IMR-90 (cell line): ENCODE measurements around the gene LYZL6. TPM values are rescaled to one million over a fixed set of nuclear protein-coding genes. Genes with fewer than 3 reads are reported as not detected.

Source experiments
- ATAC-seq: fragments of 200-7000 bp; cut with Tn5 transposase; 2 replicates; pipeline ENCODE4 v1.9.1; 2020; ENCODE audit warnings: low read depth, mild to moderate bottlenecking, moderate library complexity
- BruUV-seq: library from RNA; stranded (reverse); fragments of 400-500 nt; replicated peaks from 2 replicates; lab custom pipeline; 2021; lab: Mats Ljungman, UMichigan
- CTCF ChIA-PET: fragments of 300-600 bp; formaldehyde crosslinking; extraction: SDS; loops from one replicate; lab custom pipeline; 2021; ENCODE audit warnings: antibody characterized with exemption; lab: Yijun Ruan, JAX
- POLR2A ChIA-PET: fragments of 300-600 bp; sonication (Branson Sonifier 250); formaldehyde crosslinking; loops from one replicate; lab custom pipeline; 2022; ENCODE audit warnings: antibody characterized with exemption; ENCODE audit not compliant: unreplicated experiment; lab: Charles Lee
- DNase-seq: peaks from one replicate; pipeline ENCODE4 v3.0.0; 2013
- H2AFZ ChIP-seq: replicated peaks from 2 replicates; pipeline ENCODE3; 2013; ENCODE audit warnings: low read length, mild to moderate bottlenecking; ENCODE audit not compliant: poor library complexity
- H2AK5ac ChIP-seq: 2 replicates; pipeline ENCODE4 v1.6.1; 2013; ENCODE audit warnings: low read depth, low read length, inconsistent platforms
- H2AK9ac ChIP-seq: replicated peaks from 2 replicates; pipeline ENCODE3; 2013; ENCODE audit warnings: mild to moderate bottlenecking, low read depth, low read length, moderate library complexity; ENCODE audit not compliant: poor library complexity
- H2BK120ac ChIP-seq: 2 replicates; pipeline ENCODE4 v1.6.1; 2013; ENCODE audit warnings: low read depth, low read length, inconsistent platforms
- H2BK15ac ChIP-seq: 3 replicates; pipeline ENCODE4 v1.6.1; 2013; ENCODE audit warnings: low read depth, low read length, inconsistent platforms
- H2BK20ac ChIP-seq: 2 replicates; pipeline ENCODE4 v1.6.1; 2013; ENCODE audit warnings: low read depth, mild to moderate bottlenecking, inconsistent platforms, low read length, moderate library complexity
- H2BK5ac ChIP-seq: 2 replicates; pipeline ENCODE4 v1.6.1; 2013; ENCODE audit warnings: mild to moderate bottlenecking, low read depth, low read length, inconsistent platforms; ENCODE audit not compliant: poor library complexity, severe bottlenecking
- H3K14ac ChIP-seq: replicated peaks from 2 replicates; pipeline ENCODE4 v1.6.1; 2013; ENCODE audit warnings: low read depth, low read length, inconsistent platforms
- H3K18ac ChIP-seq: 2 replicates; pipeline ENCODE4 v1.6.1; 2013; ENCODE audit warnings: low read depth, low read length, control low read depth
- H3K23ac ChIP-seq: 2 replicates; pipeline ENCODE4 v1.6.1; 2013; ENCODE audit warnings: low read depth, low read length, inconsistent platforms
- H3K27ac ChIP-seq: 2 replicates; pipeline ENCODE4 v1.5.1; 2013; ENCODE audit warnings: mild to moderate bottlenecking, control low read depth, low read length; ENCODE audit not compliant: insufficient read depth
- H3K27me3 ChIP-seq: 2 replicates; pipeline ENCODE4 v1.6.1; 2013; ENCODE audit warnings: low read length; ENCODE audit not compliant: control insufficient read depth, insufficient read depth
- H3K36me3 ChIP-seq: 2 replicates; pipeline ENCODE4 v1.6.1; 2013; ENCODE audit warnings: low read length, mixed read lengths; ENCODE audit not compliant: control insufficient read depth, insufficient read depth
- H3K4ac ChIP-seq: 2 replicates; pipeline ENCODE4 v1.6.1; 2013; ENCODE audit warnings: low read depth, low read length, inconsistent platforms
- H3K4me1 ChIP-seq: 2 replicates; pipeline ENCODE4 v1.6.1; 2013; ENCODE audit warnings: low read length, mixed read lengths; ENCODE audit not compliant: control insufficient read depth, insufficient read depth
- H3K4me2 ChIP-seq: 2 replicates; pipeline ENCODE4 v1.6.1; 2013; ENCODE audit warnings: low read depth, mild to moderate bottlenecking, control low read depth, low read length, moderate library complexity
- H3K4me3 ChIP-seq: 2 replicates; pipeline ENCODE4 v1.5.1; 2013; ENCODE audit warnings: low read depth, mild to moderate bottlenecking, control low read depth, low read length, moderate library complexity; ENCODE audit not compliant: insufficient read depth
- H3K56ac ChIP-seq: 2 replicates; pipeline ENCODE4 v1.6.1; 2013; ENCODE audit warnings: low read length, inconsistent platforms; ENCODE audit not compliant: insufficient read depth; ENCODE audit errors: extremely low read depth
- H3K79me1 ChIP-seq, 2 experiments: 2 replicates each; pipeline ENCODE4 v1.6.1; 2013; ENCODE audit warnings: low read length in 2 of 2, inconsistent platforms in 1 of 2, low read depth in 1 of 2
- H3K9ac ChIP-seq: 2 replicates; pipeline ENCODE4 v1.6.1; 2013; ENCODE audit warnings: low read depth, low read length, control low read depth
- H3K9me1 ChIP-seq: 2 replicates; pipeline ENCODE4 v1.6.1; 2013; ENCODE audit warnings: low read length, inconsistent platforms; ENCODE audit not compliant: insufficient read depth
- H3K9me3 ChIP-seq: 2 replicates; pipeline ENCODE4 v1.6.1; 2013; ENCODE audit warnings: low read length; ENCODE audit not compliant: control insufficient read depth, insufficient read depth
- H4K20me1 ChIP-seq: 2 replicates; pipeline ENCODE4 v1.6.1; 2013; ENCODE audit warnings: low read length, inconsistent platforms; ENCODE audit not compliant: insufficient read depth
- H4K5ac ChIP-seq: 2 replicates; pipeline ENCODE4 v1.6.1; 2013; ENCODE audit warnings: mild to moderate bottlenecking, low read depth, low read length, control low read depth
- H4K8ac ChIP-seq, 2 experiments: 2 replicates each; pipeline ENCODE4 v1.6.1; 2013; ENCODE audit warnings: low read depth in 2 of 2, low read length in 2 of 2, control low read depth in 1 of 2, inconsistent platforms in 1 of 2
- H4K91ac ChIP-seq: 2 replicates; pipeline ENCODE4 v1.6.1; 2013; ENCODE audit warnings: low read depth, low read length, inconsistent platforms; ENCODE audit not compliant: insufficient read depth
- ELK1 ChIP-seq: fragments of 150-350 bp; IDR thresholded peaks from 2 replicates; pipeline ENCODE4 v1.6.1; 2016; ENCODE audit warnings: low read depth, mild to moderate bottlenecking, low read length, moderate library complexity, borderline replicate concordance
- MAZ ChIP-seq: IDR thresholded peaks from 2 replicates; pipeline ENCODE4 v1.6.1; 2012; ENCODE audit warnings: low read depth, mild to moderate bottlenecking, low read length, improper control_type of control experiment, moderate library complexity, borderline replicate concordance
- MXI1 ChIP-seq: IDR thresholded peaks from 2 replicates; pipeline ENCODE4 v1.6.1; 2012; ENCODE audit warnings: low read depth, mild to moderate bottlenecking, low read length, moderate library complexity, borderline replicate concordance
- NFE2L2 ChIP-seq: fragments of 150-350 bp; IDR thresholded peaks from 2 replicates; pipeline ENCODE4 v1.6.1; 2016; ENCODE audit warnings: low read depth, mild to moderate bottlenecking, low read length
- SMC3 ChIP-seq: fragments of 150-350 bp; IDR thresholded peaks from 2 replicates; pipeline ENCODE4 v1.6.1; 2016; ENCODE audit warnings: low read depth, mild to moderate bottlenecking, antibody characterized with exemption, low read length, moderate library complexity
- WGBS, 2 experiments: methylation state at CpG; one replicate each; pipeline versions ENCODE4 v1.1.5 to v1.1.7; 2013; ENCODE audit warnings: missing lambda C conversion rate in 2 of 2; ENCODE audit not compliant: insufficient read length in 1 of 2; ENCODE audit errors: extremely low coverage in 2 of 2; 5-methylcytosine and 5-hydroxymethylcytosine counted together
- dilution Hi-C: fragments of 300-500 bp; cut with HindIII; formaldehyde crosslinking; loops from one replicate; pipeline ENCODE4 v1.14.3; 2018; ENCODE audit warnings: low sequenced_read_pairs; ENCODE audit not compliant: unreplicated experiment
- in situ Hi-C: fragments of 300-500 bp; cut with MboI; formaldehyde crosslinking; loops from 3 replicates; pipeline ENCODE4 v1.14.3; 2019; ENCODE audit warnings: low sequenced_read_pairs, inconsistent platforms, mixed read lengths
- intact Hi-C: fragments of 100-400 bp; cut with micrococcal nuclease; formaldehyde crosslinking; loops from 2 replicates; pipeline ENCODE4 v1.10.0; 2022
- microRNA-seq, 2 experiments: library from miRNA; stranded (forward) in 1 of 2; unstranded in 1 of 2; fragments of 10-50 nt in 1 of 2; fragments of <30 nt in 1 of 2; gene quantifications in 1 of 2; microRNA quantifications in 1 of 2; one replicate each; pipeline versions ENCODE3 to v1.1.0; 2013 to 2020; ENCODE audit not compliant: insufficient read depth in 1 of 2, insufficient read length in 1 of 2, unreplicated experiment in 1 of 2
- polyA plus RNA-seq, 3 experiments: library from polyadenylated mRNA; depleted of rRNA; stranded (reverse); fragments of >200 nt; gene quantifications; 2 replicates each; pipeline ENCODE4 v1.2.3, GENCODE V29; 2012; ENCODE audit warnings: low replicate concordance in 1 of 3
- small RNA-seq, 5 experiments: library from RNA; depleted of rRNA; stranded (forward); fragments of <200 nt; gene quantifications; one replicate each; pipeline ENCODE3, GENCODE V24; 2012
- total RNA-seq: library from RNA; depleted of rRNA; stranded (reverse); fragments of >200 nt; gene quantifications from 2 replicates; pipeline ENCODE4 v1.2.3, GENCODE V29; 2012; rRNA removed

The LYZL6 gene
- total and polyA plus RNA-seq, 2 of the 4 experiments (the other 2 are of a cell fraction): not detected

DNA sequence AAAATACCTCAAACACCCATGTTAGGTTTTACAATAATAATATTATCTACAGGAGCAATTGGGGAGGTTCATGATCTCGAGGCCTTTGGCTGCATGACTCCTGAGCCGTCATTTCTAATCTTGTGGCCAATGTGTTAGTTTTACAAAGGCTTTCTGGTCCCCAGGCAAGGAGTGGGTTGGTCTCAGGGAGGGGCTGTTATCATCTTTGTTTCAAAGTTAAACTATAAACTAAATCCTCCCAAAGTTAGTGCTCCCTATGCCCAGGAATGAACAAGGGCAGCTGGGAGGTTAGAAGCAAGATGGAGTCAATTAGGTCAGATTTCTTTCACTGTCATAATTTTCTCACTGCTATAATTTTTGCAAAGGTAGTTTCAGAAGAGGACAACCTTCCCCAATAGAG is 54.3 kb downstream of the LYZL6 start:
- no peak overlapping the region for H4K91ac ChIP-seq
- no peak overlapping the region for H2BK15ac ChIP-seq
- no peak overlapping the region for H3K14ac ChIP-seq
- CTCF ChIA-PET: no interaction called here
- H3K56ac ChIP-seq: no peak overlapping the region
- no peak for TF ChIP-seq MAZ
- TF ChIP-seq MXI1: no peak
- TF ChIP-seq SMC3: no peak
- no peak for TF ChIP-seq ELK1
- no peak for TF ChIP-seq NFE2L2
- WGBS, 2 experiments: no CpG with 5 or more reads among the region's 2 CpGs
- in situ Hi-C loops (no loop called here), dilution Hi-C loops (no loop called here), intact Hi-C loops (no loop called here)
- H3K18ac ChIP-seq: no peak overlapping the region
- no peak overlapping the region for H3K4me2 ChIP-seq
- H3K4ac ChIP-seq: no peak overlapping the region
- no peaks in the 10 kb centered on the region; the same call in 1 of the 2 replicates for H3K27me3 ChIP-seq
- no peak overlapping the region for H3K23ac ChIP-seq
- no peaks in the 10 kb centered on the region for H3K79me1 ChIP-seq
- no peak overlapping the region for H2AK9ac ChIP-seq
- H2AFZ ChIP-seq: no peak overlapping the region
- no peaks in the 10 kb centered on the region for H3K4me1 ChIP-seq
- no peak overlapping the region for H2BK5ac ChIP-seq
- no peak overlapping the region for H3K4me3 ChIP-seq
- no TSS peak for BruUV-seq
- no peaks in the 10 kb centered on the region for H3K36me3 ChIP-seq
- no peak overlapping the region for H2BK120ac ChIP-seq
- no peak overlapping the region for H2AK5ac ChIP-seq
- H4K5ac ChIP-seq: no peak overlapping the region
- H4K8ac ChIP-seq: no peak overlapping the region
- no peak overlapping the region for H2BK20ac ChIP-seq
- ATAC-seq (no peak), DNase-seq (no peak)
- no peaks in the 10 kb centered on the region for H3K9me3 ChIP-seq
- no peaks in the 10 kb centered on the region; the same call in 1 of the 2 replicates for H3K9me1 ChIP-seq
- no peaks in the 10 kb centered on the region for H4K20me1 ChIP-seq
- no peak overlapping the region for H3K27ac ChIP-seq
- POLR2A ChIA-PET: no interaction called here
- H3K9ac ChIP-seq: no peak overlapping the region

Small RNAs within 50 kb of the gene (microRNA-seq; reads per million reads assigned to microRNA genes)
- 9.3 reads per million for gene RF00100 (ENCODE audit: insufficient read depth, insufficient read length)

Small RNAs within 50 kb of the gene (small RNA-seq; reads per million reads assigned to genes)
- 4.5 to 50.6 (median 30.1) reads per million in 5 experiments for gene RF00100

Other genes starting within 250 kb of the LYZL6 start
- 3.6 and 4.7 TPM in 2 replicates for gene RASL10B, start 212.1 kb downstream of the LYZL6 start, total RNA-seq
- gene RASL10B, start 212.1 kb downstream of the LYZL6 start, polyA plus RNA-seq (2012; rRNA removed): 4.1 and 4.4 TPM in 2 replicates
- not detected in 2 replicates for gene GAS2L2, start 190.5 kb downstream of the LYZL6 start, total RNA-seq
- 0.02 and 0.03 TPM in 2 replicates for gene GAS2L2, start 190.5 kb downstream of the LYZL6 start, polyA plus RNA-seq (2012; rRNA removed)
- not detected in 2 replicates for gene C17orf50, start 182.8 kb downstream of the LYZL6 start, total RNA-seq
- gene C17orf50, start 182.8 kb downstream of the LYZL6 start, polyA plus RNA-seq (2012; rRNA removed): not detected in 2 replicates
- gene MMP28, start 148.1 kb downstream of the LYZL6 start, total RNA-seq: 0.18 TPM in 1 of 2 replicates, not detected in the other
- gene MMP28, start 148.1 kb downstream of the LYZL6 start, polyA plus RNA-seq (2012; rRNA removed): not detected in 2 replicates
- 46.8 and 47.2 TPM in 2 replicates for gene TAF15, start 134.2 kb downstream of the LYZL6 start, total RNA-seq
- gene TAF15, start 134.2 kb downstream of the LYZL6 start, polyA plus RNA-seq (2012; rRNA removed): 69.8 and 98.0 TPM in 2 replicates
- not detected in 2 replicates for gene HEATR9, start 74.8 kb downstream of the LYZL6 start, total RNA-seq
- gene HEATR9, start 74.8 kb downstream of the LYZL6 start, polyA plus RNA-seq (2012; rRNA removed): not detected in 2 replicates
- gene CCL5, start 63.4 kb downstream of the LYZL6 start, total RNA-seq: not detected in 2 replicates
- gene CCL5, start 63.4 kb downstream of the LYZL6 start, polyA plus RNA-seq (2012; rRNA removed): not detected in 2 replicates
- 0.18 TPM in 1 of 2 replicates, not detected in the other for gene RDM1, start 12.9 kb downstream of the LYZL6 start, total RNA-seq
- gene RDM1, start 12.9 kb downstream of the LYZL6 start, polyA plus RNA-seq (2012; rRNA removed): not detected in 2 replicates
- gene CCL16, start 37.8 kb upstream of the LYZL6 start, total RNA-seq: not detected in 2 replicates
- not detected in 2 replicates for gene CCL16, start 37.8 kb upstream of the LYZL6 start, polyA plus RNA-seq (2012; rRNA removed)
- not detected in 2 replicates for gene CCL14, start 43.0 kb upstream of the LYZL6 start, total RNA-seq
- not detected in 2 replicates for gene CCL14, start 43.0 kb upstream of the LYZL6 start, polyA plus RNA-seq (2012; rRNA removed)
- gene CCL15, start 57.8 kb upstream of the LYZL6 start, total RNA-seq: not detected in 2 replicates
- not detected in 2 replicates for gene CCL15, start 57.8 kb upstream of the LYZL6 start, polyA plus RNA-seq (2012; rRNA removed)
- gene CCL23, start 74.3 kb upstream of the LYZL6 start, total RNA-seq: not detected in 2 replicates
- gene CCL23, start 74.3 kb upstream of the LYZL6 start, polyA plus RNA-seq (2012; rRNA removed): not detected in 2 replicates
- gene CCL18, start 120.6 kb upstream of the LYZL6 start, total RNA-seq: not detected in 2 replicates
- not detected in 2 replicates for gene CCL18, start 120.6 kb upstream of the LYZL6 start, polyA plus RNA-seq (2012; rRNA removed)
- gene CCL3, start 146.4 kb upstream of the LYZL6 start, total RNA-seq: not detected in 2 replicates
- gene CCL3, start 146.4 kb upstream of the LYZL6 start, polyA plus RNA-seq (2012; rRNA removed): not detected in 2 replicates
- gene CCL4, start 160.1 kb upstream of the LYZL6 start, total RNA-seq: not detected in 2 replicates
- not detected in 2 replicates for gene CCL4, start 160.1 kb upstream of the LYZL6 start, polyA plus RNA-seq (2012; rRNA removed)
- gene TBC1D3B, start 232.9 kb upstream of the LYZL6 start, total RNA-seq: not detected in 2 replicates
- 0.94 and 1.6 TPM in 2 replicates for gene TBC1D3B, start 232.9 kb upstream of the LYZL6 start, polyA plus RNA-seq (2012; rRNA removed)